GM12878 (cell line): Measurements from ENCODE around the gene MUC5B. TPM values are rescaled to one million over a fixed set of nuclear protein-coding genes. Genes with fewer than 3 reads are reported as not detected.

ENCODE experiments used
- ATAC-seq: fragments of 200-7000 bp; cut with Tn5 transposase; 3 replicates; pipeline ENCODE4 v1.9.1; 2020; ENCODE audit warnings: mild to moderate bottlenecking, moderate library complexity
- BruUV-seq: library from RNA; stranded (reverse); fragments of 400-500 nt; replicated peaks from 2 replicates; lab custom pipeline; 2021; lab: Mats Ljungman, UMichigan
- CTCF ChIA-PET: fragments of 300-600 bp; sonication (Branson Sonifier 250); formaldehyde crosslinking; extraction: SDS; loops from one replicate; lab custom pipeline; 2021; ENCODE audit warnings: inconsistent platforms; lab: Yijun Ruan, JAX
- POLR2A ChIA-PET: fragments of 350-600 bp; formaldehyde crosslinking; extraction: SDS; loops from one replicate; lab custom pipeline; 2021; ENCODE audit warnings: inconsistent platforms; lab: Charles Lee
- RAD21 ChIA-PET: fragments of 300-600 bp; sonication (Branson Sonifier 250); formaldehyde crosslinking; loops from one replicate; lab custom pipeline; 2023; ENCODE audit warnings: antibody characterized with exemption; ENCODE audit not compliant: unreplicated experiment; lab: Charles Lee
- SMC1A ChIA-PET: fragments of 300-600 bp; sonication (Branson Sonifier 250); formaldehyde crosslinking; loops from one replicate; lab custom pipeline; 2023; ENCODE audit not compliant: unreplicated experiment, uncharacterized antibody; lab: Charles Lee
- DNase-seq: peaks from one replicate; pipeline ENCODE4 v3.0.0-alpha.2; 2011; ENCODE audit warnings: low read depth, low spot score
- FAIRE-seq: peaks from 3 replicates; lab custom pipeline; 2011; peaks lifted over from hg19 to GRCh38; lab: Jason Lieb, UNC
- H2AFZ ChIP-seq: 2 replicates; pipeline ENCODE4 v1.6.0; 2011; ENCODE audit warnings: low read depth, low read length, control low read depth; ENCODE audit not compliant: control insufficient read depth
- H3K27ac ChIP-seq: 2 replicates; pipeline ENCODE4 v1.5.1; 2011; ENCODE audit warnings: control low read depth; ENCODE audit not compliant: control insufficient read depth, insufficient read depth
- H3K27me3 ChIP-seq, 2 experiments: replicated peaks in 1 of 2; 2 replicates each; pipeline versions ENCODE4 v1.6.0 to v1.6.1; 2011; ENCODE audit warnings: low read length in 1 of 2; ENCODE audit not compliant: control insufficient read depth in 2 of 2, insufficient read depth in 2 of 2
- H3K36me3 ChIP-seq, 2 experiments: 2 replicates each; pipeline ENCODE4 v1.5.1; 2011; ENCODE audit warnings: low read length in 1 of 2; ENCODE audit not compliant: control insufficient read depth in 2 of 2, insufficient read depth in 2 of 2
- H3K4me1 ChIP-seq: 2 replicates; pipeline ENCODE4 v1.6.1; 2011; ENCODE audit warnings: mild to moderate bottlenecking, low read length, moderate library complexity, mixed read lengths; ENCODE audit not compliant: control insufficient read depth, insufficient read depth
- H3K4me2 ChIP-seq: 2 replicates; pipeline ENCODE4 v1.6.0; 2011; ENCODE audit warnings: control low read depth; ENCODE audit not compliant: control insufficient read depth, insufficient read depth
- H3K4me3 ChIP-seq: fragments of 200-600 bp; sonication (generic); 2 replicates; pipeline ENCODE4 v1.5.1; 2016
- H3K79me2 ChIP-seq: 2 replicates; pipeline ENCODE4 v1.6.0; 2011; ENCODE audit warnings: low read length; ENCODE audit not compliant: control insufficient read depth, insufficient read depth
- H3K9ac ChIP-seq: 2 replicates; pipeline ENCODE4 v1.8.0; 2011; ENCODE audit warnings: low read length, control low read depth, mixed read lengths; ENCODE audit not compliant: control insufficient read depth, insufficient read depth
- H3K9me3 ChIP-seq: replicated peaks from 3 replicates; pipeline ENCODE4 v1.5.1; 2011; ENCODE audit warnings: mild to moderate bottlenecking, low read length; ENCODE audit not compliant: control insufficient read depth, insufficient read depth
- H4K20me1 ChIP-seq: 2 replicates; pipeline ENCODE4 v1.6.0; 2011; ENCODE audit not compliant: control insufficient read depth, insufficient read depth
- ETV6 ChIP-seq, 2 experiments: fragments of 450-650 bp in 1 of 2; IDR thresholded peaks in 1 of 2; conservative IDR thresholded peaks in 1 of 2; 2 replicates each; pipeline ENCODE4 v1.6.1; 2014; ENCODE audit warnings: antibody characterized with exemption in 1 of 2, borderline replicate concordance in 1 of 2, low read depth in 1 of 2, mild to moderate bottlenecking in 1 of 2, moderate library complexity in 1 of 2
- IKZF1 ChIP-seq: fragments of 450-650 bp; conservative IDR thresholded peaks from 2 replicates; pipeline ENCODE4 v1.6.1; 2017; ENCODE audit warnings: antibody characterized with exemption, mild to moderate bottlenecking
- IRF5 ChIP-seq: fragments of 450-650 bp; IDR thresholded peaks from 2 replicates; pipeline ENCODE4 v1.6.1; 2017; ENCODE audit warnings: borderline replicate concordance
- MLLT1 ChIP-seq: fragments of 450-650 bp; IDR thresholded peaks from 2 replicates; pipeline ENCODE4 v1.6.1; 2016; ENCODE audit warnings: mild to moderate bottlenecking
- SUPT20H ChIP-seq: IDR thresholded peaks from 2 replicates; pipeline ENCODE4 v1.6.1; 2011; ENCODE audit warnings: low read depth, mild to moderate bottlenecking, low read length, moderate library complexity, borderline replicate concordance; ENCODE audit not compliant: control insufficient read depth
- WGBS: methylation state at CpG from one replicate; pipeline ENCODE4 v1.1.6; 2016; ENCODE audit warnings: low lambda C conversion rate; ENCODE audit not compliant: insufficient replicate concordance, insufficient coverage; ENCODE audit errors: missing lambda C conversion rate; 5-methylcytosine and 5-hydroxymethylcytosine counted together
- in situ Hi-C: fragments of 300-500 bp; cut with MboI; formaldehyde crosslinking; loops from 9 replicates; pipeline ENCODE4 v1.14.3; 2018; ENCODE audit warnings: mixed read lengths
- intact Hi-C: fragments of 100-400 bp; cut with micrococcal nuclease; formaldehyde crosslinking; loops from one replicate; pipeline ENCODE4 v1.14.2; 2022; ENCODE audit not compliant: unreplicated experiment
- polyA plus RNA-seq, 11 experiments: library from polyadenylated mRNA; depleted of rRNA in 4 of 11; unstranded in 6 of 11; stranded (reverse) in 5 of 11; fragments of >200 nt; fragmentation: Nextera tagmentation in 4 of 11; fragmentation: Illumina TruSeq in 1 of 11; extraction: Ambion mirVana in 4 of 11; extraction: Trizol in 1 of 11; gene quantifications; 1 replicate in 1 of 11; 2 replicates in 10 of 11; pipeline versions ENCODE4 v1.2.1 to v1.2.3, GENCODE V29; 2011 to 2016; ENCODE audit warnings: inconsistent platforms in 2 of 11, missing spikeins in 2 of 11, low read depth in 1 of 11
- total RNA-seq, 4 experiments: library from RNA; depleted of rRNA in 3 of 4; stranded (reverse); fragments of >200 nt in 3 of 4; fragmentation: Illumina TruSeq in 1 of 4; extraction: Trizol in 1 of 4; gene quantifications; 2 replicates each; pipeline versions ENCODE4 v1.2.1 to v1.2.3, GENCODE V29; 2013 to 2021

Gene MUC5B
- total and polyA plus RNA-seq, 10 of the 15 experiments (the other 5 are each of a cell fraction or from before 2014, with no cell fraction given), result 1.5 TPM; not detected in 9

- H3K79me2 ChIP-seq, result no peaks in the 10 kb centered on the region
- FAIRE-seq (no peak), ATAC-seq (no peak), DNase-seq (no peak)
- RAD21 ChIA-PET, result no interaction called here
- no peak overlapping the region for H2AFZ ChIP-seq
- WGBS, result 87% methylated on average over 10 of the region's 10 CpGs
- POLR2A ChIA-PET, result no interaction called here
- no peaks in the 10 kb centered on the region for H3K4me1 ChIP-seq
- H4K20me1 ChIP-seq, result no peaks in the 10 kb centered on the region
- SMC1A ChIA-PET, result no interaction called here
- H3K9ac ChIP-seq, result no peak overlapping the region
- intact Hi-C loops (no loop called here), in situ Hi-C loops (no loop called here)
- no peak for TF ChIP-seq ETV6 (conservative IDR thresholded peaks at IDR 0.05 in 1 of 2, IDR thresholded peaks at IDR 0.05 in 1 of 2; ENCODE audit: borderline replicate concordance in 1 of 2, low read depth in 1 of 2)
- peaks cover 2% of the 10 kb centered on the region; the same call in 1 of the 3 replicates for H3K9me3 ChIP-seq
- H3K4me2 ChIP-seq, result no peak overlapping the region
- H3K27me3 ChIP-seq, result no peaks in the 10 kb centered on the region
- H3K27ac ChIP-seq, result no peak overlapping the region
- CTCF ChIA-PET, result no interaction called here
- H3K36me3 ChIP-seq, result no peaks in the 10 kb centered on the region
- H3K4me3 ChIP-seq, result no peak overlapping the region
- no TSS peak for BruUV-seq
Measured at GRCh38 chr11:1270476-1270875, 47.6 kb downstream of the MUC5B start.

GRCh38 chr11:1271002-1271401, 48.1 kb downstream of the MUC5B start:
- TF ChIP-seq SUPT20H (no peak), MLLT1 (no peak), IRF5 (no peak), ETV6 (conservative IDR thresholded peaks at IDR 0.05 in 1 of 2, IDR thresholded peaks at IDR 0.05 in 1 of 2; ENCODE audit: borderline replicate concordance in 1 of 2, low read depth in 1 of 2) (no peak), IKZF1 (no peak)
- TF ChIP-seq, all 136 proteins: peak for 0
- Histone ChIP-seq H3K4me1 (no peaks in the 10 kb centered on the region), H2AFZ (no peak overlapping the region), H3K27ac (no peak overlapping the region), H3K79me2 (no peaks in the 10 kb centered on the region), H3K27me3 (no peaks in the 10 kb centered on the region), H3K36me3 (0 out of 4 replicates have a peak, but pooled peaks cover 0 to 2% of the 10 kb centered on the region in 2 experiments), H3K4me2 (no peak overlapping the region), H3K9ac (no peak overlapping the region), H3K4me3 (no peak overlapping the region), H4K20me1 (no peaks in the 10 kb centered on the region), H3K9me3 (no peaks in the 10 kb centered on the region)
- CTCF ChIA-PET, result interaction anchor here (0.7 kb wide), 1 partner anchor 13 kb away, joined by 3 read pairs; no protein-coding TSS in a partner anchor
- ATAC-seq, result no peak
- intact Hi-C loops, result no loop called here
- in situ Hi-C loops, result no loop called here
- no peak for DNase-seq
- RAD21 ChIA-PET, result no interaction called here
- SMC1A ChIA-PET, result no interaction called here
- POLR2A ChIA-PET, result no interaction called here
- 67% methylated on average over 13 of the region's 13 CpGs for whole genome bisulfite sequencing
- BruUV-seq, result no TSS peak
- no peak for FAIRE-seq
